GM18498 (cell line): ENCODE measurements around the gene ZSCAN12.
"Not testable (repeated sequence)": the region's sequence is repeated elsewhere in the genome, so short reads cannot be mapped to it uniquely, and the experiment has no call there.

Experiments used
- ATAC-seq: cut with Tn5 transposase; IDR thresholded peaks from one replicate; pipeline ENCODE4 v1.9.1; 2021; ENCODE audit warnings: mild to moderate bottlenecking, moderate library complexity; ENCODE audit not compliant: unreplicated experiment

The ZSCAN12 gene

GRCh38 chr6:28395918-28396317, 3.6 kb downstream of the ZSCAN12 start:
- ATAC-seq = no peak

- ATAC-seq = no peak
Measured at GRCh38 chr6:28393912-28394662, 5.5 kb downstream of the ZSCAN12 start.

GRCh38 chr6:28390688-28391087, 8.9 kb downstream of the ZSCAN12 start:
- no peak for ATAC-seq

- ATAC-seq = no peak
Measured at GRCh38 chr6:28384143-28384533, 15.4 kb downstream of the ZSCAN12 start.

GRCh38 chr6:28383235-28384142, 16.1 kb downstream of the ZSCAN12 start:
- ATAC-seq = peak; percentile 94

- ATAC-seq = no peak
Measured at GRCh38 chr6:28380381-28380780, 19.2 kb downstream of the ZSCAN12 start.

GRCh38 chr6:28378644-28379043, 20.9 kb downstream of the ZSCAN12 start:
- ATAC-seq = no peak

GRCh38 chr6:28377879-28378278, 21.7 kb downstream of the ZSCAN12 start:
- ATAC-seq = no peak

- no peak for ATAC-seq
Measured at GRCh38 chr6:28373925-28374324, 25.6 kb downstream of the ZSCAN12 start.

- ATAC-seq = no peak
Measured at GRCh38 chr6:28371706-28372451, 27.7 kb downstream of the ZSCAN12 start.

GRCh38 chr6:28371280-28371679, 28.3 kb downstream of the ZSCAN12 start:
- ATAC-seq = no peak

GRCh38 chr6:28370440-28370839, 29.1 kb downstream of the ZSCAN12 start:
- no peak for ATAC-seq

GRCh38 chr6:28369463-28369862, 30.1 kb downstream of the ZSCAN12 start:
- no peak for ATAC-seq

GRCh38 chr6:28368522-28368921, 31.0 kb downstream of the ZSCAN12 start:
- peak; percentile 70 for ATAC-seq

GRCh38 chr6:28365590-28365989, 34.0 kb downstream of the ZSCAN12 start:
- ATAC-seq = not testable (repeated sequence)

- ATAC-seq = no peak
Measured at GRCh38 chr6:28360961-28361360, 38.6 kb downstream of the ZSCAN12 start.

- ATAC-seq = not testable (repeated sequence)
Measured at GRCh38 chr6:28359562-28359961, 40.0 kb downstream of the ZSCAN12 start.

GRCh38 chr6:28357036-28357435, 42.5 kb downstream of the ZSCAN12 start:
- ATAC-seq = no peak

- no peak for ATAC-seq
Measured at GRCh38 chr6:28356666-28357020, 42.9 kb downstream of the ZSCAN12 start.

- ATAC-seq = peak; percentile 80
Measured at GRCh38 chr6:28355743-28356665, 43.5 kb downstream of the ZSCAN12 start.
